Glutamatergic neuron (in vitro differentiated cells): ENCODE data around the gene ZNF318. TPM values are rescaled to one million over a fixed set of nuclear protein-coding genes. Genes with fewer than 3 reads are reported as not detected.

ENCODE experiments used
- DNase-seq: peaks from one replicate; pipeline ENCODE4 v3.0.0; 2022
- H3K27ac Mint-ChIP-seq: one replicate; pipeline ENCODE4 v1.8.0; 2020; ENCODE audit warnings: mild to moderate bottlenecking, mixed read lengths, inconsistent platforms; ENCODE audit not compliant: unreplicated experiment
- H3K27me3 Mint-ChIP-seq: one replicate; pipeline ENCODE4 v1.8.0; 2020; ENCODE audit warnings: mild to moderate bottlenecking, moderate library complexity, mixed read lengths, inconsistent platforms; ENCODE audit not compliant: unreplicated experiment
- H3K36me3 Mint-ChIP-seq: one replicate; pipeline ENCODE4 v1.8.0; 2020; ENCODE audit warnings: mild to moderate bottlenecking, mixed read lengths, inconsistent platforms; ENCODE audit not compliant: unreplicated experiment
- H3K4me1 Mint-ChIP-seq: one replicate; pipeline ENCODE4 v1.8.0; 2020; ENCODE audit warnings: mild to moderate bottlenecking, low read depth, mixed read lengths, inconsistent platforms; ENCODE audit not compliant: unreplicated experiment
- H3K4me3 Mint-ChIP-seq: one replicate; pipeline ENCODE4 v1.8.0; 2020; ENCODE audit warnings: mild to moderate bottlenecking, mixed read lengths, inconsistent platforms; ENCODE audit not compliant: unreplicated experiment
- H3K9me3 Mint-ChIP-seq: one replicate; pipeline ENCODE4 v1.8.0; 2020; ENCODE audit warnings: mild to moderate bottlenecking, moderate library complexity, mixed read lengths, inconsistent platforms; ENCODE audit not compliant: unreplicated experiment
- total RNA-seq: library from RNA; stranded (reverse); fragmentation: NEBNext Ultra II Directional; extraction: Animal tissue kit (Norgen Biotek cat#: 25700); gene quantifications from one replicate; pipeline ENCODE4 v1.2.1, GENCODE V29; 2021; ENCODE audit not compliant: unreplicated experiment
- TF ChIP-seq, protein P1 (sequence below): fragments of 200-600 bp; sonication (generic); IDR thresholded peaks from one replicate; pipeline ENCODE4 v1.5.0; 2021; ENCODE audit not compliant: partially characterized antibody, unreplicated experiment

Gene ZNF318
- total RNA-seq, 1 donor from 2014 or later: 26.3 TPM

DNA sequence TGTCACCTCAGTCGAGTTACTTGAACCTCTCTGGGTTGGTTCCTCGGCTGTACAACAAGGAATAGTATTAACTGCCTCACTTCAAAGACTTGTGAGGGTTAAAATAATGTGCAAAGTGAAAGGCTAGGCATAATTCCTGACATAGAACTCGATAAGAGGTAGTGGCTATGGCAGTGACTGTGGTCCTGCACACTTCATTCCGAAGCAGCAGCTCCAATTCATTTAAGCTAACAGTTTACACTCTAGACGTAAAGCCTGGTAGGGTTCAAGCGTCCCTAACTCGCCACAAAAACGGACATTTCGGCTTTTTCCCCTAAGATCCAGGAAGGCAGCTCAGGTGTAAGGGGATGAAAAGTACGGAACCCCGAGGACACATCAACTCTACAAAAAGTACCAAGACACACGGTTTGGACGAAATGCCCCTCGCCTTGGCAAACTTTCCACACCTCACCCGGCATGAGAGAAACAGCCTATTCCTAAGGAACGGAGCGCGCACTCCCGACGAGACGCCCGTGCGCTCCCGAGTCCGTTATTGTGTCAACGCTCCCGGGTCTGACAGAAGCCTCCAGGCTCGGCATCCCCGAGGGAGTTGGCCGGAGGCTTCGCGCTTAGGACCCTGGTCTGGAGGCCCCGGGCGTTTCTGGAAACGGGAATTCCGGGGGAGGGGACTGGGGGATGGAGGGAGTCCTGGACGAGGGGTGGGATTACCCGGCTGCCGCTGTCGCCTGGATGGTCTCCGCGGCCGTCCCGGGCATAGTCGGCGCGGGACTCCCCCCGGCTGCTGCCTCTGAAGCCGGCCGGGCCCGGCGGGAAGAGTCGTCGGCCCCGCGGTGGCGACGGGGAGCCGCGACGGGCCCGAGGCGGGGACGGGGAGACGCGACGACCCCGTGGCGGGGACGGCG is 937 bp downstream of the ZNF318 start:
- DNase-seq: peak; percentile 88
- TF ChIP-seq, protein P1, sequence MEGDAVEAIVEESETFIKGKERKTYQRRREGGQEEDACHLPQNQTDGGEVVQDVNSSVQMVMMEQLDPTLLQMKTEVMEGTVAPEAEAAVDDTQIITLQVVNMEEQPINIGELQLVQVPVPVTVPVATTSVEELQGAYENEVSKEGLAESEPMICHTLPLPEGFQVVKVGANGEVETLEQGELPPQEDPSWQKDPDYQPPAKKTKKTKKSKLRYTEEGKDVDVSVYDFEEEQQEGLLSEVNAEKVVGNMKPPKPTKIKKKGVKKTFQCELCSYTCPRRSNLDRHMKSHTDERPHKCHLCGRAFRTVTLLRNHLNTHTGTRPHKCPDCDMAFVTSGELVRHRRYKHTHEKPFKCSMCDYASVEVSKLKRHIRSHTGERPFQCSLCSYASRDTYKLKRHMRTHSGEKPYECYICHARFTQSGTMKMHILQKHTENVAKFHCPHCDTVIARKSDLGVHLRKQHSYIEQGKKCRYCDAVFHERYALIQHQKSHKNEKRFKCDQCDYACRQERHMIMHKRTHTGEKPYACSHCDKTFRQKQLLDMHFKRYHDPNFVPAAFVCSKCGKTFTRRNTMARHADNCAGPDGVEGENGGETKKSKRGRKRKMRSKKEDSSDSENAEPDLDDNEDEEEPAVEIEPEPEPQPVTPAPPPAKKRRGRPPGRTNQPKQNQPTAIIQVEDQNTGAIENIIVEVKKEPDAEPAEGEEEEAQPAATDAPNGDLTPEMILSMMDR: no peak
- peak overlapping the region; percentile 77 for H3K27ac Mint-ChIP-seq

DNA sequence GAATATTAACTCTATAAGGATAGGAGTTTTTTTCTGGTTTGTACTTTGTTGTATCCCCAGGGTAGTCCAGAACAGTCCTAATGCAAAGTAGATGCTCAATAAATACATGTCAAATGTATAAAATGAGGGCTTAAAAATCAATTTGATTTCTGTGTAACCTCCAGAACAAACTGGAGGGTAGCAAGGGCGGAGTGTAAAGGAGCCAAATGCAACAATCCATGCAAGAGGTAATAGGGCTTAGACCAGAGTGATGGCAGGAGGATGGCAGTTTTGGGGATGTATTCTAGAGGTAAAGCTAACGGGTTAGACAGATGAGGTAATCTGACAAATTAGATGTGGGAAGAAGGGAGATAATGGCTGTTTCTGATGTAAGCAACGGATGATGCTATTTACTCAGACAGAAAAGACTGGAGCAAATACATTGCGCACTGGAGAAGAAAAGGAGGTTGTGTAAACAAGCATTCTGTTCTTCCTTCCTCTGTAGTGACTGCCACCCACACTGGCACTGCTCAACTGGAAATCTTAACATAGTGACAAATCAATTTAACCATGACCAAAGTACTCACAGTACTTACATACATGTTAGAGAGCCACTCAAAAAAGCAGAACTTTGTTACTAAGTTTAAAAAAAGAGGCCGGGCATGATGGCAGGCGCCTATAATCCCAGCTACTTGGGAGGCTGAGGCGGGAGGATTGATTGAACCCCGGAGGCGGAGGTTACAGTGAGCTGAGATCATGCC is 2.0 kb downstream of the ZNF318 start:
- Mint-ChIP-seq H3K4me1 (peaks cover 12% of the 10 kb centered on the region), H3K36me3 (no peaks in the 10 kb centered on the region), H3K27me3 (peaks cover 1% of the 10 kb centered on the region), H3K4me3 (peak overlapping the region; percentile 78), H3K27ac (no peak overlapping the region), H3K9me3 (peaks cover 5% of the 10 kb centered on the region)
- TF ChIP-seq, protein P1: no peak
- no peak for DNase-seq

More for the DNA sequence above, 937 bp downstream of the ZNF318 start:
- H3K4me3 Mint-ChIP-seq: peak overlapping the region; percentile 92
- peaks cover 3% of the 10 kb centered on the region for H3K27me3 Mint-ChIP-seq
- peaks cover 5% of the 10 kb centered on the region for H3K9me3 Mint-ChIP-seq
- H3K4me1 Mint-ChIP-seq: peaks cover 12% of the 10 kb centered on the region
- no peaks in the 10 kb centered on the region for H3K36me3 Mint-ChIP-seq

DNA sequence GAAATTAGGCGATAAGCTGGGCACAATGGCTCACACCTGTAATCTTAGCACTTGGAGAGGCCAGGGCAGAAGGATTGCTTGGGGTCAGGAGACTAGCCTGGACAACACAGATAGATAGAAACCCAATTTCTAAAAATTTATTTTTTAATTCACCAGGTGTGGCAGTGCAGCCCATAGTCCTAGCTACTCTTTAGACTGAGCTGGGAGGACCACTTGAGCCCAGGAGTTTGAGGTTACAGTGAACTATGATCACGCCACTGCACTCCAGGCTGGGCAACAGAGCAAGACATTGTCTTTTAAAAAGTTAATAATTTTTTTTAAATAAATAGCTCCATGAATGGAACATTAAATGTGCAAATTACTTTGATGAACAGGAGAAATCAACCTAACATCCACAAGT is 8.2 kb downstream of the ZNF318 start:
- Mint-ChIP-seq H3K4me1 (no peaks in the 10 kb centered on the region), H3K9me3 (no peaks in the 10 kb centered on the region), H3K27me3 (no peaks in the 10 kb centered on the region), H3K36me3 (no peaks in the 10 kb centered on the region), H3K27ac (no peak overlapping the region), H3K4me3 (no peak overlapping the region)
- DNase-seq: no peak
- TF ChIP-seq, protein P1: no peak

DNA sequence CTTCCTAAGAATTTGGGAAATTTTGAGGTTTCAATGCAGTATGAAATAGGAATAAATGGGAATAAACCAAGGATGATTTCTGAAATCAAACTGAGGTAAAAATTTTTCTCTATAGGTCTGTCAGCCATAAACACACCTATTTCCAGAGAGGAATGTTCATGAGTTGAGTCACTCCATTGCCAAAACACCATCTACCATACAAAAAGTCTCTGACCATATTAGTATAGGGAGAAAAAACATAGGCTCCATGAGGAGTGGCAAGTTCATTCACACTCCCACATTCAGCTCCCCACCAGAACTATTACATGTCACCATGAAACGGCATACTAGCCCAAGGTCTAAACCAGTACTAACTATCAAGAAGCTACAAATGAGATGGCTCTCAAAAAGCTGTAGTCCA is 9.6 kb downstream of the ZNF318 start:
- H3K36me3 Mint-ChIP-seq: no peaks in the 10 kb centered on the region
- TF ChIP-seq, protein P1: no peak

More for the DNA sequence above, 9.6 kb downstream of the ZNF318 start:
- no peaks in the 10 kb centered on the region for H3K4me1 Mint-ChIP-seq
- H3K9me3 Mint-ChIP-seq: no peaks in the 10 kb centered on the region
- no peak overlapping the region for H3K27ac Mint-ChIP-seq
- H3K27me3 Mint-ChIP-seq: no peaks in the 10 kb centered on the region
- DNase-seq: no peak
- no peak overlapping the region for H3K4me3 Mint-ChIP-seq
